GM19324 (cell line): ENCODE results near the gene EBLN1.
"Not testable (repeated sequence)": the region's sequence is repeated elsewhere in the genome, so short reads cannot be mapped to it uniquely, and the experiment has no call there.

ENCODE experiments used
- ATAC-seq: cut with Tn5 transposase; IDR thresholded peaks from one replicate; pipeline ENCODE4 v1.9.1; 2021; ENCODE audit warnings: mild to moderate bottlenecking, moderate library complexity; ENCODE audit not compliant: unreplicated experiment, low FRiP score

EBLN1 gene

DNA sequence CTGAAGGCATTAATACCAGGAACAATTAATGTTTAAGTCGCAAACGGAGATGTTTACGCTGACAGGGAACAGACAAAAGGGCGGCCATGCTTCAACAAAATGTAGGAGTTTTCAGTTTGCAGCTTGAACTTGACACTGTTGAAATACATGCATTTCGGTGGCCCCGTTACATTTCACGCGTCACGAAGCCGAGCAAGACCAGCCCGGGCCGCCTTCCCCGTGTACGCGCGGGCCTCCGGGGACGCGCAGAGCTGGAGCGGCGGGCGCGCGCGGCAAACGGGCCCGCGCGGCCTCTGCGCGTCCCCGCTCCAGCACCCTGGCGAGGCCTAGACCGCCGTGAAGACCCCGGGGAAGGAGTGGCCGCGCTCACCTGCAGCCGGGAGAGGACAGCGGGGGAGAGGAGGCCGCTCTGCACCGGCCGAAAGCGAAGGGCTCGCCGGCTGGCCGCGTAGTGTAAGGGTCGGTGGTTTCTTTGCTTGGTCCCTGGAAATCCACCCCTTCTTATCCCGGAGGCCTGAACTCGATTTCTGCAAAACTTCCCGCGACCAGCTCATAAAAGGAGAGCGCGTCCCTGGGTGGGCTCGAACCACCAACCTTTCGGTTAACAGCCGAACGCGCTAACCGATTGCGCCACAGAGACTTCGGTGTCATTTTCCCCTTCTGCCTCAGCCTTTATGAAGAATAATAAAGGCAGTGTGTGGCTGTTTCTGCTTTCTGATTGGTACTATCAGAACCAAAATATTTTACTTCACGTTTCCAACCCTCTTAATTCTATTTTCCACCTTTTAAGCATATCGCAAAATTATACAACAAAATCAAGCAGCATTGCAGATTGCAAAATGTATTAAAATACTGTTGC lies 11.4 kb upstream of the EBLN1 start:
- peak; percentile 76 for ATAC-seq

DNA sequence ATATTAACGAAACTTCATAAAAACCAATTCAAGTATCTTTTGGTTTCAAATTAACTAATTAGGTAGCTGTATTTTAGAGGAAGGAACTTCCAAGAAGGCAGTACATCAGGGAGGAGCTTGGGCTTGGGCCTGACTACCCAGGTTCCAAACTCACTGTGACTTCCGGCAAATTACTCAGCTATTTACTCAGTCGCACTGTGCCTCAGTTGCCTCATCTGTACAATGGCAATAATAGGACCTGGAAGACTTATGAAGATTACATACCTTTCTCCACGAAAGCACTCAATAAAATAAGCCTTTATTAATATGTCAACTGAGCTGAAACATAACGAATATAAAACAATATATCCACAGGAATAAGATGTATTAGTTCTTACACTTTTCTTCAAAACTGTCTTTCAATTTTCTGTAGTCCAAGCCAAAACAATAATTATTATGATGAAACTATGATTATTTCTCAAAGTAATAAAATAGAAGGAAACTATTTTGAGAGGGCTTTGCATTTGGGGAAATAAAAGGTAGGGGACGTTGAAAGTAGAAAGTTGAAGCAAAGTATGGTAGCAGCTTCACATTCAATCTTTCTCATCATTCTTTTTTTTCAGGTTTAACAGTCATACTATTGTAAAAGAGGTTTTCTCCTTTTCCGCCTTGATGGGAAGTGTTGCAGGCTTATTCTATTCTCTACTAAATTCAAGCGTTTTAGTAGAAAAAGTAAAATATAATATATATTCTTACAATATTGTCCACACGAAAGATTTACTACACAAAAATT lies 10.5 kb upstream of the EBLN1 start:
- ATAC-seq = no peak

DNA sequence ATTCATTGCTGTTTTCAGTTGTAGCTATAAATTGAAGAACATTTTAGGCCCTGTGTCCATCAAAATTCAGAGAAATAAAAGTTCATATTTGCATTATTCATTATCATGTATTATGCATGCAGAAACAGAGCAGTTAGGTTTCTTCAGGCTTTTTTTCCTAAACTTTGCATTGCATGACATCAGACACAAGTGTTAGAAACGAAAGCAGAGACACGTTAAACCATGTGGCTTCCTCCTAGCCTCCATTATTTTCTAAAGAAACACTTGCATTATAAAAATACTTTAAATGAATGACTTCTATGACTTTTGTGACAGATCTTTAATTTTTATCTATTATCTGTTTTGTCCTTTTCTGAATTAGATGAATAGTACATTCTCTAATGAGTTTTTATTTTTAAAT lies 8.8 kb upstream of the EBLN1 start:
- no peak for ATAC-seq

DNA sequence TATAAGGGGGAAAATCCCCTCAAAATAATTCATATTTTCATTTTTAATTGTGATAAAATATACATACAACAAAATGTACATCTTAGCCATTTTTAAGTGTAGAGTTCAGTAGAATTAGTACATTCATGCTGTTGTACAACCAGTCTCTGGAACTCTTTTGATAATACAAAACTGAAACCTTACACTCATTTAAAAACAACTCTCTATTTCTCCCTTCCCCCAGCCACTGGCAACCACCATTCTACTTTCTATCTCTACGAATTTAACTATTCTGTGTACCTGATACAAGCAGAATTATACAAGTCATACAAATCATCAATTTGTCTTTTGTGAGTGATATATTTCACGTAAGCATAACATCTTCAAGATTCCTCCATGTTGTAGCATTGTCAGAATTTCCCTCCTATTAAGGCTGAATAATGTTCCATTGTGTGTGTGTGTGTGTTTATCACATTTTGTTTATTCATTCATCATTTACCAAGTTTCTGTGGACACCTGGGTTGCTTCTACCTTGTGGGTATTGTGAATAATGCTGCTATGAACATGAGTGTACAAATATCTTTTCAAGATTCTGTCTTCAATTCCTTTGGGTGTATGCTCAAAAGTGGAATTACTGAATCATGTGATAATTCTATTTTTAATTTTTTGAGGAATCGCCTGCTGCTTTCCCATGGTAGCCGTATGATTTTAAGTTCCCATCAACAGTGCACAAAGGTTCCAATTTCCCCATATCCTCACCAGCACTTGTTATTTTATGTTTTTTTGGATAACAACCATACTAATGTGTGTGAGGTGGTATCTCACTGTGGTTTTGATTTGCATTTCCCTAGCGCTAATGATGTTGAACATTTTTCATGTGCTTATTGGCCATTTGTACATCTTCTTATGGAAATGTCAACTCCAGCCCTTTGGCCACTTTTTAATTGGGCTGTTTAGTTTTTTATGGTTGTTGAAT lies 4.7 kb upstream of the EBLN1 start:
- no peak for ATAC-seq

DNA sequence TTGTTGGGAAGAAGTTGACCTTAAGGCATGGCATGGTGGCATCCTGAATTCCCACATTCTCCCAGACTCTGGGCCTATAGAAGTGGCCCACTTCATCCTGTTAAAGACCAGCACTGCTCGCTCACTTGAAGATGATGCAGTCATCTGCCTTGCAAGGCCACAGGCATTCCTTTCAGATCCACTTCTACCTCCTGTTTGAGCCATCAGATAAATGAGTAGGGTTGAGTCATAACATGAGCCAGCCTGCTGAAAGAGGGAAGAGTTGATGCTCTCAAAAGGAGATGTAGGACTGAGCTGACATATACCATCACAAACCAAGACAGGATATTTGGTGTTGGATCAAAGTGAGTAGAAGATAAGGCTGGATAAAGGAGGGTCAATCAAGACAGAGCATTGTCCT lies 1.5 kb upstream of the EBLN1 start:
- no peak for ATAC-seq

DNA sequence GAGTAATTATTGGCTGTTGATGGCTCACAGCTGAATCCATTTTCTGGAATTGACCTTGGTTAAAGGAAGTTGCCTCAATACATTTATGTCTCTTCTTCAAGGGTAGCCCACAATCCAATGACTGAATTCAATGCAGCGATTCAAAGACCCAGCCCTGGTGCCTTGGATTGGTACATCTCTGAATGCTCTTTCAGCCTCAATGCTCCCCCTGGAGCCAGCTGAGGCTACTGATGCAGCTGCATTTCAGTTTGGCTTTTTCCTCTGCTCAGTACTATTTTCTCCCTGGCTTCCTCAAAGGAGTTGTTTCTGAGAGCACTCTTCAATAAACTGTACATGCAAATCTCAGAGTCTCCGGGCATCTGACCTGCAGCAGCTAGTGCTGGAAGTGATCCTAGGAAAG lies 633 bp upstream of the EBLN1 start:
- no peak for ATAC-seq

DNA sequence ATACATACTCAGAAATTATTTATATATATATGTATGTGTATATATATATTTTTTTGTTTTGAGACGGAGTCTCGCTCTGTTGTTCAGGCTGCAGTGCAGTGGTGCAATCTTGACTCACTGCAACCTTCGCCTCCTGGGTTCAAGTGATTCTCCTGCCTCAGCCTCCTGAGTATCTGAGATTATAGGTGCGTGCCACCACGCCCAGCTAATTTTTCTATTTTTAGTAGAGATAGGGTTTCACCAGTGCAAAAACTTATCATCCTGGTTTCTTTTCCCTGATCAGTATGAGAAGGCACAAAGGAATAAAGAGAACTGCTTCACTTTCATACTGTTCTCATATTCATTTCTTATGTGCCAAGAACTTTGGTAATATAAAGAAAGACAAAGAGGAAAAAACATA lies 731 bp downstream of the EBLN1 start:
- ATAC-seq = not testable (repeated sequence)

DNA sequence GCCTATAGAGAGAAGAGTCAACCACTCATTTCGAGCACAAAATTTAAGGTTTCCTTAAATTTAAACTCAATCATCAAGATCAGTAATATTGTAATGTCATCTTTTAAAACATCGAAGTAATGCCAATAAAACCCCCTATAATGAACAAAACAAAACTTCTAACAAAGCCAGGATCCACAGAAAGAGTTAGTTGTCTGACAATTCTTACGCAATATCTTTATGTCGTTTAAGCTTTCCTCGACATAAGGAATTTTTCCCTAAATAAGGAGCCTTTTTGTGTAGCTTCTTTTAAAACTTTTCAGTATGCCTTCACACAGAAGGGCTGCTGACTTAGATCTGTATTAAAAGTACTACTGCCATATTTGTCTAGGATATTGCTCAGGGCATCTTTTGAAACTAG lies 7.5 kb downstream of the EBLN1 start:
- no peak for ATAC-seq

DNA sequence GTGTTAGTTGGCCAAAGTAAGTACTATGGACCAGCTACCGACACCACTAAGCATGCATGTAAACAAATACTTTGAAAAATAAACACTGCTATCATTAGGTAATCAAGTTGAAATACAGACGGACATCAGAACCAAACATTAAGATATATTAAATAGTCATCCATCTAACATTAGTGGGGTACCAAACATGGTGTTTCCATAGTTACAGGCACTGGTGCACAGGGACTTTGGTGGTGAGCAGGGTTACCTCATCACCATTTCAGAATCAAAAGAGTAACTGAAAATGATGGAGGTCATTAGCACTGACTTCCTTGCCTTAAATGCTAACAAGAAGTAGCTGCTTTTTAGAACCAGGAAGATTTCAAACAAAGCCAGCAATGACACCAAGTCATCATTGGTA lies 23.9 kb downstream of the EBLN1 start:
- no peak for ATAC-seq

DNA sequence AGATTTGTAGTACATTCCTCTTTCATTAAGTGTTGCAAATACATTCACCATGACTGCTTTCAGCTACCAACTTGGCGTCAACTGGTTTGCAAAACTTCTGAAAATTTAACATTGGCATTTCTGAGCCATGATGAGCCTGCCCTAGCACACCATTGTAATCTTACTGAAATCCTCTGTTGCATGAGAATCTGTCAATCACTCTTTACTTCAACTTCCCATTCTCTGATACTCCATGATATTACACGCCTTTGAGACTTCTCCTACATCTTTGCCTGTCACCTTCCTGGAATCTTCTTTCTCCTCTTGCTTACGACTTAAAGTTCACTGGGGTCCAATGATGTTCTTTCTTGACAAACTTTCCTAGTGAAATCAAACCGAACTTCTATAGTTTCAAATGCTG lies 32.2 kb downstream of the EBLN1 start:
- no peak for ATAC-seq

DNA sequence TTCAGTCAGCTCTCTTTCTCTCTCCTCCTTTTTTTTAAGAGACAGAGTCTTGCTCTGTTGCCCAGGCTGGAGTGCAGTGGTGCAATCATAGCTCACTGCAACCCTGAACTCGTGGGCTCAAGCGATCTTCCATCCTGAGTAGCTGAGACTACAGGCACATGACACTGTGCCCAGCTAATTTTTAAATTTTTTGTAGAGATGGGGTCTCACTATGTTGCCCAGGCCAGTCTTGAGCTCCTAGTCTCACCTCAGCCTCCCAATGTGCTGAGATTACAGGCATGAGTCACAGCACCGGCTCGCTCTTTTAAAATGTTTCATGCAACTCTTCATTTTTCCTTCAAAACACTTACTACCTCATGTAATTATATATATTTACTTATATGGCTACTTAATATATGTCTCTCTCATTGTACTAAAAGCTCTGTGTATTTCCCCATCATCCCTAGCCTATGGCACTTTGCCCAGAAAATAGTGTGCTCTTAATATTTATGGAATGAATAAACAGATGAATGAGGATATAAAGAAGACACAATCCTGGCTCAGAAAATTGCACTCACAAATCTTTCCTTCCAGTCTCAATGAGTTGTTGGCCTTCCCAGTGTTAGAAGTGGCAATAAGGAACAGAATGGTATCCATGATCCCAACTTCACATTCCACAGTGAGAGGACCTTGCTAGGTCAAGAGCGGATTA lies 33.9 kb downstream of the EBLN1 start:
- ATAC-seq = no peak

DNA sequence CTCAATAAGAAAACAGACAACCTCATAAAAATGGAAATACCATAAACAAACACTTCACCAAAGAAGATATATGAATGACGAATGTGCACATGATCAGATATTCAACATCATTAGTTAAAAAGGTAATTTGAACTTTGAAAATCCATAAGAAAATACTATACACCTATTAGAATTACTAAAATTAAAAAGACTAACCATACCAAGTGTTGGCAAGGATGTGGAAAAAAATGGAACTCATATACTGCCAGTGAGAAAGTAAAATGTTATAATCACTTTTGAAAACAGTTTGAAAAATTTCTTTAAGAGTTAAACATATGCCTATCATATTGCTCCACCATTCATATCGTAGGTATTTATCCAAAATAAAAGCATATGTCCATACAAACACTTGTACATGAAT lies 37.1 kb downstream of the EBLN1 start:
- ATAC-seq = no peak

DNA sequence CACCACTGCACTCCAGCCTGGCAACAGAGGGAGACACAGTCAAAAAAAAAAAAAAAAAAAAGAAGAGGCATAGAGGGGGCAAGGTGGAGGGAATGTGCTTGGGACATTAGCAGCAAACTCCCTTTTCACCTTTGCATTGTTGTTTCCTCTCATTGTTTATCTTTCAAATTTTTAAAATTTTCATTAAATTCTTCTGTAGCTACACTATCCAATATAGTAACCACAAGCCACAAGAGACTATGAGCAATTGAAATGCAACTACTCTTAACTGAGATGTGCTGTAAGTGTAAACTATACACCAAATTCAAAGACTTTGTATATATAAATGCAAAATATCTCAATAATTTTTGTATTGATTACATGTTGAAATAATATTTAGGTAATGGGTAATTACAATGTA lies 43.4 kb downstream of the EBLN1 start:
- no peak for ATAC-seq

DNA sequence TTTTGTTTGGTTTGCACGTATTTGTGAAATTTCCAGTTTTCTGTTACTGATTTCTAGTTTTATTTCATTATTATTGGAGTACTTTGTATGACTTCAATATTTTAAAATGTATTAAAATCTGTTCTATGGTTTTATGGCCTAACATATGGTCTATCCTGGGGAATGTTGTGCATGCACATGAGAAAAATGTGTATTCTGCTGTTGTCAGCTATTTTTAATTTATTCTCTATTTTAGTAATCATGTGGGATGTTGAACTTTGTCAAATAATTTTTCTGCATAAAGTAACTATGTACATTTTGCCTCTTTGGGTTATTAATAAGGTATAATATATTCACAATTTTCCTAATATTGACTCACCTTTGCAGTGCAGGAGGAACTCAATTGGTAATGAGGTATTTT lies 46.7 kb downstream of the EBLN1 start:
- ATAC-seq = no peak

DNA sequence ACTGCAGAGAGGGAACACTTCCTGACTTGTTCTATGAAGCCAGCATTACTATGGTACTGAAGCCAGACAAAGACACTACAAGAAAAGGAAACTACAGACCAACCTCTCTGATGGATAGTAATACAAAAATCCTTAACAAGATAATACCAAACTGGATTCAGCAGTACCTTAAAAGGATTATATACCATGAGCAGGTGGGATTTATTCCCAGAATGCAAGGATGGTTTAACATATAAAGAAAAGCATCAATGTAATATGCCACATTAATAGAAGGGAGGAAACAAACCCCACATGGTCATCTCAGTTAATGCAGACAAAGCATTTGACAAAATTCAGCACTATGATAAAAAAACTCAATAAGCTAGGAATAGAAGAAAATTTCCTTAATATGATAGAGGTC lies 47.2 kb downstream of the EBLN1 start:
- ATAC-seq = no peak

DNA sequence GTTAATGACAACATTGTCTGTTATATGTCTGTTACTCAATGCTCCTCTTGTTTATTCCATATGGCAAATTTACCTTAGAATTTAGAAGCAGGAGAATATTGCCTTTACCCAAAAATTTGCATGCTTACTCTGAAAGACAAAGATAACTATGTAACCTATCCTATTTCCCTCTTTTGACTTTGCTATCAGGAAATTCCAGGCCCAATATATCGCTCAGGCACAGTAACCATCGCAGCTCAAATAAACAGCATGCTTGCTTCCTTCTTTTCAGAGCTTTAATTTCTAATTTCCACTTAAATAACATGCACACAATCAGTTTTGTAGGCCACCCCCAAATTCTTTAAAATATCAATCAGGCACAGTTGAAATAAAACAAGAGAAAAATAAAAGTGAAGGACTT lies 57.8 kb downstream of the EBLN1 start:
- no peak for ATAC-seq

DNA sequence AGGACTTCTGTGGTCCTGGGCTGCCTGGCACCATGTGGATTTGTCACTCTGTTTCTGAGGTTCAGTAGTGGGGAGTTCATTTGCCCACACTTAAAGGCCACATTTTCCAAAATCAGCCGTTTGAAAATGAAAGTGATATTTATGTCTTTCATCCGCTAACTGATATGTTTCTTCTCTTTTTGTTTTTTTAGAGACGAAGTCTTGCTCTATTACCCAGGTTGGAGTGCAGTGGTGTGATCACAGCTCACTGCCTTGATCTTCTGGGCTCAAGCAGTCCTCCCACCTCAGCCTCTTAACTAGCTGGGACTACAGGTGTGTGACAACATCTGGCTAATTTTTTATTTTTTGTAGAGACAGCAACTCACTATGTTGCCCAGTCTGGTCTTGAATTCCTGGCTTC lies 58.6 kb downstream of the EBLN1 start:
- ATAC-seq = no peak
